DLD1 (cell line): ENCODE measurements around the gene AMBP.

Source experiments
- in situ Hi-C: cut with HindIII; loops from 2 replicates; pipeline ENCODE4 v1.10.0; 2017; ENCODE audit warnings: low sequenced_read_pairs

The AMBP gene

DNA sequence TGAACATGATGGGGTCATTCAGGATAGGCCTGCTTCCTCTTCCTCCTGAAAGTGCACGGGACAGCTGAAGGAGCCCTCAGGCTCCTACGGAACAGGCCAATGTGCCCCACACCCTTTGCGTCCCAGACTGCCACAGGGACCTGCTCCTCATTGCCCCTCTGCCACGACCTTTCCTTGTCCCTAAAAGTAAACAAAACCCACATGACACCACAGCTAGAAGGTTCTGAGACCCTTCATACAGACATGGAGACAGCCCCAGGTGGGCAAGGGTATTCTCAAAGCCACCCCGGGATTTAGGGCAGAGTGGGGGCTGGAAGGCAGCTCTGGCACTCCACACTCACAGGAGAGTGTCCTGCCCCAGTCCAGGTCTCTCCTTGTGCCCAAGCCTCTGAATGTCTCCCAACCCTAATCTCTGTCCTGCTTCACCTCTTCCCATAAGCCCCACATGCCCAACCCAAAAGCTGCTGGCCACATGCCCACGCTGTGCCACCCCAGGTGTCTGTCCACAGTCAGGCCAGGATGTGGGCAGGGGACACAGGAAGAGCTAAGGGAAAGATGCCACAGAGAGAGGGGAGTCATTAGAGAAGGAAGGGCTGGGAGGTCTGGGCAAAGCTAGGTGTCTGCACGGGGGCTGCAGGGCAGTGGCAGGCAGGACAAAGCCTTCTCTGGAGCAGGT is 800 bp downstream of the AMBP start:
- in situ Hi-C loops, result loop anchor here (25.0 kb wide), 1 partner anchor 210 kb away; no protein-coding TSS in a partner anchor

GRCh38 chr9:114076237-114077161 is 1.6 kb downstream of the AMBP start:
- in situ Hi-C loops, result loop anchor here (25.0 kb wide), 1 partner anchor 211 kb away; no protein-coding TSS in a partner anchor

DNA sequence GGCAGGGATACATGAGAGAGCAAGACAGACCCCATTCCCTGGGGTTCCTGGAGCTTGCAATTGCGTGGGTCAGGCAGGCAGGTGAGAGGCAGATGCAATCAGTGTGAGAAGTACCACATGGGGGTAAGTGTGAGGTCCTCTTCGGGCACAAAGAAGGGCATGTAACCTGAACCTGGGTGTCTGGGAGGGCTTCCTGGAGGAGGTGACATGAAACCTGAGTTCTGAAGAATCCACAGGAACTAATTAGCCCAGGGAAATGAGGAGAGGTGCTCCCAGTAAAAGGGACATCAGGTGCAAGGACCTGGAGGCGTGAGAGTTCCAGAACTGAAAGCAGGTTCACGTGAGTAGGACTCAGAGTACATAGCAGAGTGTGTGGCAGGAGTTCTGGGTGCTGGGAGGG is 2.5 kb downstream of the AMBP start:
- in situ Hi-C loops, result loop anchor here (25.0 kb wide), 1 partner anchor 212 kb away; no protein-coding TSS in a partner anchor

DNA sequence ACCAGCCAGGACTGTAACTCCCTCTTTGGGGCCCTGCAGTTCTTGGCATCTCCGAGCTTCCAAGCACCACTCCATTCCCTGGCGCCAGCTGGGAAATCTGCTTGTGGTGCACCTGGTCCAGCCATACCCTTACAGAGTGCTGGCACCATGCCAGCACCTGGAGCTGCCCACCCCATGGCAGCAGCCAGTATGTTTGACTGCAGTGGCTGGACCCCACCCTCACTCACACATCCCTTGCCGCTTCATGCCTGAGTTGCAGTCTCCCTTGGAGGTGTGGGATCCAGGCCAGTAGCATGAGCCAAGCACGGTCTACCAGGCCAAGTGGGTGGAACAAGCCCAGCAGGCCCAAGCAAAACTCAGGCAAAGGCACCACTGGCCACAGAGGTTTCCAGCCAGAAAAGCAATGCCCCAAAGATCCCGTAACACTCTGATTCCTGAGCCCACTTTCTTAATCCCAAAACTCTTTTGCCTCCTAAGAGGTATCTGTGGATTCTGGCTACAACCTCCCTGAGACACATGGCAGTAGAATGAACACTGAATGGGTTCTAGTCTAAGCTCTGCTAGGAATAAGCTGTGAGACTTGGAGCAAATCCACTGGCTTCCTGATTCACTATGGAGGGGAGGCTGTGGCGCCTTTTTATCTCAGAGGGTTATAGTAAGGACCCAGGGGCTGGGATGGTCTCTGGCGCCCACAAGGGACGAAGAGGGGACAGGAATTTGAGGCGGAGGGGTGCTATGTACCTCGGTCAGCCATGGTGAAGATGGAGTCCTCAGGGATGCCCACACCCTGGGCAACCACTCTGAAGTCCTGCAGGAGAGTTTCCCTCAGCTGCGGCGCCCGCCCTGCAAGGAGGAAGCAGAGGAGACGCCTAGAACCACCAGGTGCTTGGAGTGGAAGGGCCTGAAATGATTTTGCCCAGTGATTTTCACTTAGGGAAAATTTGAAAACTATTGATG is 5.6 kb downstream of the AMBP start:
- in situ Hi-C loops, result no loop called here

GRCh38 chr9:114071197-114071795 is 6.8 kb downstream of the AMBP start:
- in situ Hi-C loops, result no loop called here

DNA sequence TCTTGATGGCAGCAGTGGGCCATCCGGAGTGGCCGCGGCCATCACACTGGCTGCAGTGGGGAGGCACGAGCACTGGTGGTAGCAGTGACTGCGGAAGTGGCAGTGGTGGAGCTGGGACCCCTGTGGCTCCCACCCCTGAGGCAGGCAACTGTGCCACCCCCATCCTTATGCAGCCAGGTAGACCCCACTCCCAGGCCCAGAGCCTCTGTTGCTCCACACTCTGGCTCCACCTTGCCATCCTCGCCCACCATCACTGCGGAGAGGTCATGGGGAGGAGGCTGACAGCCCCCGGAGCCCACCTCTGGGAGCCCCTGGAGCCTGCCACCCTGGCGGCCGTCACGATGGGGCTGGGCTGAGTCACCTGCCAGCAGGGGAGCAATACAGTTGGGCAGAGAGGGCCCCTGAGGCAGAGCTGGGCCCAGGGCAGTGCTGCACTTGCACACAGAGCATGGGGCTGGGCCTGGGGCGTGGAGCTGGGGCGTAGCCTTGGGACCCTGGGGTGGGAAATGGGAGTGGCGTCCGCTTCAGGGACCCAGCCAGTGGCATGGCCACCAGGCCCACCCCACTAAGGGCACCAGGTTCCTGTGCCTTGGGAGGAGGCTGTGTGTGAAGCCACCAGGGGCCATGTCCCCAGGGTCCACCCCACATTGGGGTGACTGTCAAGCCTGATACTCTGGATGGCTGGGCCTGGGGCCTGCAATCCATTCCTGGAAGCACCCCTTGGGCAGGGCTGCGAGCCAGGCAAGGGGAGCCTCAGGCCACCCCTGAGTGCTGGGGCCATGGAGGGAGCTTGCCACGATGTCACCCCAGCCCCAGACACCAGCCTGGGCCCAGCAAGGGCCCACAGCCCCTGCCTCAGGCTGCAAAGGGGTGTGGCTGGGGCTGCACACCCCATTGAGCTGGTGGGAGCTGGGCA is 7.7 kb downstream of the AMBP start:
- in situ Hi-C loops, result no loop called here

DNA sequence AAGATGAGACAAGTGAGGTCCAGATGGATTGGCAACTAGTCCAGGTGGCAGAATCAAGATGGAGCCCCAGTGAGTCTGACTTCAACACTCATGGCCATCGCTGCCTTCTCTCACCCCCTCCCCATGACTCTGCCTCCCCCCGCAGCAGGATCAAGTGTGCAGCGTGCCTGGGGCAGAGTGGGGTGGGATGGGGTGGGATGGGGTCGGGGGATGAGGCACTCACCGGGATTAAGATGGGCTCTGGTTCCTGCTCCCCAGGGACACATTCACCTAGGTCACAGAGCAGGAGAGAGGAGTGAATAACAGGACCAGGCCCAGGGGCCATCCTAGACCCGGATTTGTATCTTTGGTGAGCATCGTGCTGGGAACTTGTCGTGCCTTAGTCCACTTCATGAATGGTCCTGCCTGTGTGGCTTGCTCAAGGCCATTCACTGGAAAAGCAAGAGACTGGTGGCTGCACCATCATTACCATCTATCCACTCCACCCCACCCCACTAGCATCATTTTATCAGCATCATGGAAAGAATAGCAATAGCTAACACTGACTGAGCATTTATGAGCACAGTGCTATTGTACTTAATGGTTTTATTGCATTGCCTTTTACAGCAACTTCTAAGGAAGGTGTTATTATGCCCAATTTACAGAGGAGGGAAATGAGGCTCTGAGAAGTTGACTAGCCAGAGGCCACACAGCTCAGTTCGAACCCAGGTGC is 8.5 kb downstream of the AMBP start:
- in situ Hi-C loops, result no loop called here

- in situ Hi-C loops, result no loop called here
These were observed 12.8 kb downstream of the AMBP start for GRCh38 chr9:114065304-114065703.

DNA sequence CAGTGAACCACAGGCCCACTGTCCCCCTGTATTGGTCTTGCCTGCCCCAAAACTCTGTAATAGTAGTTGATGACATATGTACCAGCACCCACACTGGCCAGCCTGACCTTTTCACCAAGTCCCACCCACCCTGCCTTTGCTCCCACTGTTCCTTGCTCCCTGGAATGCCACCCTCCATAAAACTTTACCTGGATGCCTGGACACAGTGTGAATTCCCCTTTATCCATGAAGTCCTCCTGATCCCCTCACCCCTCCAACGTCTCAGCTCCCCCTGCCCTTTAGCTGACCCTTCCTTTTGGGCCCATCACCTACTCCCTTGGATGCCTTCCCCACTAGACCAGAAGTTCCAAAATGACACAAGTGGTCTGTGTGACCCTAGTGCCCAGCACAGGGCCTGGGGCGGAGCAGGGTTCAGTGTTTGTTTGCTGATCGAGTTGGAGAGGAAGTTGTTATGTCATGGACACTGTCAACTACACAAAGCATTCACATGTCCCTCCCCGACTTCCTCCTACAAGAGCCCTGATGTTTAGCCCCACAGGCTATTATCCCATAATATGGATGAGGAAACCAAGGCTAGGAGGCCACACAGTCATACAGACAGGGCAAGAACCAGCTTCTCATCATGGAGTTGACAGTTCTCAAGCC is 16.1 kb downstream of the AMBP start:
- in situ Hi-C loops, result no loop called here

GRCh38 chr9:114061292-114061691 is 16.8 kb downstream of the AMBP start:
- in situ Hi-C loops, result no loop called here

- in situ Hi-C loops, result no loop called here
These were observed 17.4 kb downstream of the AMBP start for GRCh38 chr9:114060711-114061110.

- in situ Hi-C loops, result no loop called here
These were observed 18.0 kb downstream of the AMBP start for GRCh38 chr9:114060070-114060469.

- in situ Hi-C loops, result no loop called here
These were observed 18.9 kb downstream of the AMBP start for GRCh38 chr9:114059047-114059803.

DNA sequence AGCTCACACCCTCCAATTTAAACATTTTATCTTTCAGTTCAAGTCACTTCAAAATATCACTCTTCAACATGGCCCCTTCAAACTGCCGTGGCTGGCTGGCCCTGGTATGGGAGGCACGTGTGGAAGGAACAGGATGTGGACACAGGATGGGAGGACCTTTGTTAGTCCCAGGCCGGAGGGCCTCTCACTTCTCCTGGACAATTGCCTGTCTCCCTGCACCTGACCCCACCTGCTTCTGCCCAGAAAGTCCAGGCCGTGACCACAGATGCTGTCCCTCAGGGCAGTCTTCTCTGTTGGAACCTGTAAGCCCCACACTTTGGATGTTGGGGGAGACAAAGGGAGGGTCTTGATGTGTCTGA is 19.4 kb downstream of the AMBP start:
- in situ Hi-C loops, result no loop called here

GRCh38 chr9:114057161-114057885 is 20.8 kb downstream of the AMBP start:
- in situ Hi-C loops, result no loop called here

GRCh38 chr9:114056527-114056926 is 21.6 kb downstream of the AMBP start:
- in situ Hi-C loops, result no loop called here

- in situ Hi-C loops, result no loop called here
These were observed 22.2 kb downstream of the AMBP start for GRCh38 chr9:114055894-114056293.
